NCI-H187 (cell line): Measurements from ENCODE around the gene RPLP2.
A peak's percentile ranks its signal among the peaks of the same experiment; 100 is the strongest.

Source experiments
- DNase-seq, 2 experiments: peaks; one replicate each; lab custom pipeline; 2025; lab: John Stamatoyannopoulos, UW

RPLP2 gene

DNA sequence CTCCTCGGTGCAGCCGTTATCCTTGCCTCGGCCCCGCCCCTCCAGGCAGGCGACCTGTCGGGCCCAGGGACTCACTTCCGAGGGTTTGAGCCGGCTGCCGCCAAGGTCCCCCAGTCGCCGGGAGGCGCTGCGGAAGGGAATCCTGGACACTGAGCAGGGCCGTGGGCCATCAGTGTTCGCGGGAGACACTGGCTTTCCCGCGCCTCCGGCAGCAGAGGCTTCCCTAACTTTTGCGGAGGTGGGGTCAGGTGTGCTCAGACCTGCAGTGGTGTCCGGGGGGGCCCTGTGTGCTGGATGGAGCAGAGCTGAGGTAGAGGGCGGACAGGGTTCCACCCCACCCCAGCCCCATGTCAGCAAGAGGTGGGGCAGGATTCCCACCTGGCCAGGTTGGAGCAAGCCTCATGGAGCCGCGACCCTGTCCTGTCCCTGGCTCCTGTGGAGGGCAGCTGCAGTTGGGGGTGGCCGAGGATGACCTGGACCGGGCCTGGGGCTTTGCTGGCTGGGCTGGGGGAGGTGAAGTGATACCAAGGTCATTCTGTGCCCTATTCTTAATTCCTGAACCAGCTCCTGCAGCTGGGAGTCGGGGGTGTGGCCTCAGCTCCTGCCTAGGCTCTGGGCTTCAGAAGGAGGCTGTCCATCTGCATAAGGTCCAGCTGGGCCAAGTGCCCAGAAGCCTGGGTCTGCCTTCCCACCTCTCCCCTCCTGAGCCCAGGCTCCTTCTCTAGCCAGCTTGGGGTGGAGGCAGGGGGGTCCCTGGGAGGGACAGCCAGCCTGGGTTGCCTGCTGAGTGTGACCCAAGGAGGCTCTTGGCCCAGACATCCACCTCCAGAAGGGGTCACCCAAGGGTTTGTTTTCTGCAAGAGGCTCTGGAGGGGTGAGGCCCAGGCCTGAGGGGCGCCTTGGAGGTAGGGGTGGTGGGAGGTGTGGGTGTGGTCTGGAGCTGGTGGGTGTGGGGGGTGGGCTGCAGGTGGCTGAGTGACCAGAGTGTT lies 41.3 kb downstream of the RPLP2 start:
- no peak for DNase-seq

DNA sequence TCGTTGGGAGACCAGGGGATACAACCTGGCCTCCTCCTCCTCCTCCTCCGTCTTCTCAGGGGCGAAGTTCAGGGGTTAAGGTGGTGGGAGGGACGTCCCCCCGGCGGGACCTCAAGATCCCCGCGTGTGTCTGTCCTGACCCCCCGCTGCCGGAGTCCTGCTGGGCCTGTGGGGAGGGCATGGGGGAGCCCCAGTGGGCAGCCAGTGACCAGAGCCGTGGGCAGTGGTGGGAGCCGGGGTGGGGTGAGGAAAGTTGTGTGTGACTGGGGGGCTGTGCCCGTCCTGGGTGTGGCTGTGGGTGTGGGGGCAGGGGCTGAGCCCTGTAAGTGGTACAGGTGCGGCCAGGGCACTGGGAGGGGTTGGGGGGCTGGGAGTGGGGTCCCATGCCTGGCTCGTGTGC lies 43.0 kb downstream of the RPLP2 start:
- no peak for DNase-seq

DNA sequence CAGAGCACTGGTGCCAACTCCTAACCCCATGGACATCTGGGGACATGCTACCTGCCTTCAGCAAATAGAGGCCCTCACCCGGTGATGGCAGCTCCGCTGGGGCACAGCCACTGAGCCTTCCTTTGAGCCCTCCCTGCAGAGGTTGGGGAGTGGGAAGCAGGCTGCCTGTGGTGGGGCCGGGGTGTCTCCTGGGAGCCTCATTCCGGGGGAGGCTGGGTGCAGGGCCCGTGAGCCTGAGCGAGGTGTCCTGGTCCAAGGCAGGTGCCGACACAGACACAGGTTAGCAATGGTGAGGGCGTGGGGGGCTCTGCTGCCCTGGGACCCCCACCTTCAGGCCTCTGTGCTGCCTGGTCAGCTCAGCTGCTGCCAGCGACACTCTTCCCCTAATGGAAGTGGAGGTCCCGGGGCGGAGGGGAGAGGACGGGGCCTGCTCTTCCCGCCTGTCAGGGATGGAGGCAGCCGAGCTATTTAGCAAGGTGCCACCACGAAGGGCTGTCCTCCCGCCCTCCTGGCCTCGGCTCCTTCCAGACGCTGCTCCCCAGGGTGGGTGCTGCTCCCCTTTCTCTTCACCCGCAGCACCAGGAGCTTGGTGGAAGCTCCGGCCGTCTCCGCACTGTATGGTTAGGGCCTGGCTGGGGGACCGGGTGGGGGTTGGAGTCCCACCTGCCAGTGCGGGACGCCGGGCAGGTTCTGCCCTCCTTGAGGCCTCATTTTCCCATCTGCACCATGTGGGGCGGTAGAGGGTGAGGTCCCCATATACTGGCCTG lies 44.1 kb downstream of the RPLP2 start:
- no peak for DNase-seq

DNA sequence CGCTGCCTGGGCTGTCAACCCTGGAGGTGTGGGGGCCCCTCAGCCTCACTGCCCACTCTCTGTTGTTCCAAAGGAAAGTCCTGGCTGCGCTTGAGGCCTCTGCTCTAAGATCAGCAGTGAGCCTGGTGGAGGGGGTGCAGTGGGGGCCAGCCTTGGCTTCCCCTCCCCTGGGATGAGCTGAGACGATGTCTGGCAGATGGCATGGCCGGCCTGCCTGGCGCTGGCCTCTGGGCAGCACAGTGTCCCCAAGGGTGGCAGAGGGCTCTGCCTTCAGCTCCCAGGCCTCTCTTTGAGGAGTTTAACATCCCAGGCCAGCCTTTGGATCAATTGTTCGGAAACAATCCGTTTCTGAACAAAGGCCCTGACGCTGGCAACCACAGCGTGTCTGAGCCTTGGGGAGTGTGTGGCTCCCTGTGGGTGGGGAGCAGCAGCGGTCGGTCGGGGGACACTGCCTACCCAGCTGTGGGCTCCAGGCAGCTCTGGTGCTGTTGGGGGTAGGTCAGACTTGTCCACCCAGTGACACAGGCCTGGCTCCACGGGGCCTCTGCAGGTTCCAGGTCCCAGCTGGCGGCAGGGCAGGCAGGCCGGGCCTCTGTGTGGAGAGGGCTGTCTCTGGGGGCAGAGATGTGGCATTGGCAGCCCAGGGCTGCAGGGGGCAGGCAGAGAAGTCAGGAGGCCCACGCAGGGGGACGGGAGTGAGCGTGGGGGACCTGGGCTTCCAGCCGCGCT lies 45.0 kb downstream of the RPLP2 start:
- no peak for DNase-seq

DNA sequence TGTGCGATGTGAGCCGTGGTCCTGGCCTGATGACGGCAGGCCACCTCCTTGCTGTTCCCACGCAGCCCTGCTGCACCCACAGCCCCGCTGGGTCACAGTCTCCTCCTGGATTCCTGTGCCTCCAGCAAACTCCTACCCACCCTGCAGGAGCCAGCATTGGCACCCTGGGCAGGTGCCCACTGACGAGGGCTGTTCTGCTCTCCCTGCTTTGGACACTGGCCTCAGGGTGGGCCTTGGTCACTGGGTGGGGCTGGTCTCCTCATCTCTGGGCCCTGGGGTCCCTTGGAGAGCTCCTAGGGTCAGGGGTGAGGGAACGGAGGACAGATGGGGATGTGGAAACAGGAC lies 45.5 kb downstream of the RPLP2 start:
- no peak for DNase-seq

DNA sequence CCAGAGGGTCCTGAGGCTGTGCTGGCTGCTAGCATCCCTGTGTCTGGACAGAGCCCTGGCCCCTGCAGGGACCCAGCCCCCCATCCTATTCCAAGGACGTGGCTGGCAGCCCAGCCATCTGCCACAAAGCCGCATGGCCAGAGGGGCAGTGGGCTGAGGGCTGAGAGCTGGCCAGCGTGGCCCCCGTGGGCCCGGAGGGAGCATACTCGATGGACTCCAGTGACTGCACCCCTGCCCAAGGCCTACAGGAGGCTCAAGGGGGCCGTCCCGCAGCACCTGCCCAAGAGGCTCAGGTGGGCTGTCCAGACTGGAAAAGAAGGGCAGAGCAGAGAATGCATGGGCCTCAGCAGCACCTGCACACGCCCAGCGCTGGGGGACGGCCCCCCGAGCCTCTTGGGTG lies 46.0 kb downstream of the RPLP2 start:
- DNase-seq, result no peak

DNA sequence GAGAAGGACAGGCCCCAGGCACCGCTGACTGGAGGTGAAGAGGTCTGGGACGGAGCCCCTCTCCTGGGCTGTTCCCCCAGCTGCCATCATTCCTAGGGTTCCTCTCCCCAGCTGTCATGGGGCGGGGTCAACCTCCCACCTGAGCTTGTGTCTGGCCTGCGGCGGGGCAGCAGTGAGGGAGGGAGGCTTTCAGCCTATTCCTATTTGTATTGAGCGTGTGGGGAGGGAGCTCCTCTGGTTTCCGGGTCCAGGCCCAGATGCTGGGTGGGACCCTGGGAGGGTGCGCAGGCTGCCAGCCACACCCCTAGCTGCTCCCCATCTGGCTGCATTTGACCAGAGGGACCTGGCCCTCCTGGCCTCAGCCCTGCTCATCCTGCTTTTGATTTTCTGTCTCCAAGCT lies 46.6 kb downstream of the RPLP2 start:
- DNase-seq, result no peak

DNA sequence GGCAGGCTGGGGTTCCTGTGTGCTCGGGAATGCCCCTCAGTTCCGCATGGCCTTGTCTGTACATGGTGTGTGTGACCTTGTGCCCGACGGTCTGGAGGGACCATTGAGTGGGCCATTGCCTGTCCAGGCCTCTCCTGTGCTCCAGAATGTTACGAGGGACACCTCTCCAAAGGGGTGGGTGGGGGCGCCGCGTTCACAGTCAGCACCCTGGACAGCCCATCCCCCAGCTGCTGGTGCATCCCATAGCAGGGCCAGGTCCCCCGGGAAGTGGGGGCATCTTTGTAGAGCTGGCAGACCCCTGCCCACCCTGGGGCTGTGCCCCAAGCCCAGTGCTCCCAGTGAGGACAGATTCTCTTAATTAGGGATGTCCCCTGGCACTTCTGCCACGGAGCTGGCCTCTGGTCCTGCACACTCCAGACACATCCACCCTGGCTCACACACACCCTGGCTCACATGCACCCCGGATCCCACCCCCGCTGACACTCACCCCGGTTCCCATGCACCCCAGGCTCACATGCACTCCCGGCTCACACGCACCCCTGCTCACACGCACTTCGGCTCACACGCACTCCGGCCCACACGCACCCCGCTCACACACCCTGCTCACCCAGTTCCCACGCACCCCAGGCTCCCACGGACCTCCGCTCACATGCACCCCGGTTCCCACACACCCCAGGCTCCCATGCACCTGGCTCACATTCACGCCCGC lies 48.4 kb downstream of the RPLP2 start:
- no peak for DNase-seq

DNA sequence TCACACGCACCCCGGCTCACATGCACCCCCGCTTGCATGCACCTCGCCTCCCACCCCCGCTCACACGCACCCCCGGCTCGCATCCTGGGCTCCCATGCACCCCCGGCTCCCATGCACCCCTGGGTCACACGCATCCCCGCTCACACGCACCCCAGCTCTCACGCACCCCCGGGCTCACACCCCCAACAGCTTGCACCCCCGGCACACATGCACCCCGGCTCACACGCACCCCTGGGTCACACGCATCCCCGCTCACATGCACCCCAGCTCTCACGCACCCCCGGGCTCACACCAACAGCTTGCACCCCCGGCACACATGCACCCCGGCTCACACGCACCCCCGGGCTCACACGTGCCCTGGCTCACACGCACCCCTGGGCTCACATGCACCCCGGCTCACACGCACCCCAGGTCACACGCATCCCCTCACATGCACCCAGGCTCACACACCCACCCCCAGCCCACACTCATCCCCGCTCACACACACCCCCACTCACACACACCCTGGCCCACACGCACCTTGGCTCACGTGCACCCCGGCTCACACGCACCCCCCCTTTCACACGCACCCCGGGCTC lies 49.1 kb downstream of the RPLP2 start:
- no peak for DNase-seq

DNA sequence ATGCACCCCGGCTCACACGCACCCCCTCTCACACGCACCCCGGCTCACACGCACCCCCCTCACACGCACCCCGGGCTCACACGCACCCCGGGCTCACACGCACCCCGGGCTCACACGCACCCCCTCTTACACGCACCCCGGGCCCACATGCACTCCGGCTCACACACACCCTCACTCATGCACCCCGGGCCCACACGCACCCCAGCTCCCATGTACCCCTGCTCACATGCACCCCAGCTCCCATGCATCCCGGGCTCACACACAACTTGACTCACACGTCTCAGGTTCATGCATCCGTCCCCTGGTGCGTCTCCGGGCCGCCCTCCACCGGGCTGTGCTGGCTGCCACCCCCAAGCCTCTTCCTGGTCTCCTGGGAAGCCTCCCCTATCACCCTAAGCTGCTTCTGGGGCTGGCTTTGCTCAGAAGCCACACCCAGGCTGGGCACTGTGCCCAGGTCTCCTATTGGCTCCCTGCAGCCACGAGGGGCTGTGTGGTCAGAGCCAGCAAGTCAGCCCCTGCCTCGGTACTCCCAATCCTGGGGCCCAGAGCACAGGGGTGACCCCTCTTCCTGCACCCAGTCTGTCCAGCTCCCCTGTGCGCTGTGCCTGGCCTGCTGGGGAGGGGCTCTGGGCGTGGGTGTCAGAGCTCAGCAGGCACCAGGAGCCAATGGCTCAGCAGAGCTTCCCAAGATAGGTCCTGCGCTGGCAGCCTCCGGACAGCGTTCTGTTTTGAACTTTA lies 49.8 kb downstream of the RPLP2 start:
- DNase-seq, result peak; percentile 31 to 40

DNA sequence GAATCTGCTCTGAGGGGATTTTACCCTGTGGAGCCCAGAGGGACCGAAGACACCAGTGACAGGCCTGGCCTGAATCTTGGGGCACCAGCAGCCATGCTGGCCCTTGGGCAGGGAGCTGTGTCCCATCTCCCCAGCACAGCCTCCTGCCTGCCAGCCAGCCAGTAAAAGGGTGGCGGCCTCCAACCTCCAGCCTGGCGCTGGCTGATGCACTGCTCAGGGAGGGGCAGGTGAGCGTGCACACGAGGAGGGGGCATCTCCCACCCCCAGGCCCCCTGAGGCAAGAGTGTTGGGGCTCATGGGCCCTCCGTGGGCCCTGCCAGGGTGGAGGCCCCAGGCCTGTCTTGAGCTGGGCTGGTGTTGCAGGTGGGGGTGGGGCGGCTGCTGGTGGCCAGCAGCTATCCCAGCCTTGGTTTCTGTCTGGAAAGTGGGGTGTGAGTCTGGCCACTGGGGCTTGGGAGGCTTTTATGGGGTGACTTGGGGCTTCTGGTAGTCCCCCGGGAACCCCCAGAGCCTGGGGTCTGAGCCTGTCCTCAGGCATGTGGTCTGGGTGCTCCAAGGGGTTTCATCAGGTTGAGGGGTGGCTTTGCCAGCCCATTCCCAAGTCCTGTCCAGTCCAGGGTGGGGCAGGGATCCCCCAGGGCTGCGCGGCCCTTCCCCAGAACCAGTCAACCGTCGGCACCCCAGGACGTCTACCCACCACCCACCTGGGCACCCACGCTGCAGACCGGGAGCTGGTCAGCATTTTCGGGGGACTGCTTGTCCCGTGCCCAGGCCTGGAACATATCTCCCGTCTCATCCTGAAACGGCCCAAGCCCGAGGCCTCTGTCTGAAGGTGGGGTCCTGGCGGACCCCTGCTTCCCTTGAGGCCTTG lies 50.7 kb downstream of the RPLP2 start:
- DNase-seq, result no peak

DNA sequence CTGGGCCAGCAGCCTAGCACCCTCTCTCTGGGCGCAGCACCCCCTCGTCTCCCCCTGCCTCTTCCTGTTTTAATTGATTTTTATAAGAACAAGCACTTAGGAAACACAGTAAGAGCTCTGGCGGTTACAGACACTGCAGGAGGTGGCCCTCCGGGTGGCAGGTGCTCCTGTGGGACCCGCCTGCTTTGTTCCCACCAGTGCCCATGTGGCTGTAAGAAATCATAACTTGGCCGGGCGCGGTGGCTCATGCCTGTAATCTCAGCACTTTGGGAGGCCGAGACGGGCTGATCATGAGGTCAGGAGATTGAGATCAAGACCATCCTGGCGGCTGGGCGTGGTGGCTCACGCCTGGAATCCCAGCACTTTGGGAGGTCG lies 51.3 kb downstream of the RPLP2 start:
- no peak for DNase-seq

DNA sequence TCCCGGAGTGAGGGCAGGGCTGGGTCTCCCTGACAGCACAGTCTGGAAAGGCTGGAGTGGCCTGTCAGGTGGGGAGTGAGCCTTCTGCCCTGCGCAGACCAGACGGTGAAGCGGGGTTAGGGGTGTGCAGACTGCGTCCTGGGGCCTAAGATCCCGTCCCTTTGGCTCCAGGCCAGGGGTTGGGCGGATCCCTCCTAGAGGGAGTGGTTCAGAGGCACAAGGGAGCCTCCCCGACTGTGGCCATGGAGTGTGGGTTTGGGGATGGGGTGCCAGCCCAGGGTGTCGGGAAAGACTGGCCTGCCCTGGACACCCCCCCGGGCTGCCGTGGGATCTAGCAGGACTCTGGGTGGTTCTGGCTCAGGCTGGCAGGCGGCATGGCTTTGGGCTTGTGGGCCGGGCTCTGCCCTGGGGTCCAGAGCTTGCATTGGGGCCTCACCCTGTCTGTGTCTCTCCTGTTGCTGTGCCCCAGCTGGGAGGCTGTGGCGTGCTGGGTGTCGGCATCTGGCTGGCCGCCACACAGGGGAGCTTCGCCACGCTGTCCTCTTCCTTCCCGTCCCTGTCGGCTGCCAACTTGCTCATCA lies 52.4 kb downstream of the RPLP2 start:
- no peak for DNase-seq
